GM03348 (cell line): ENCODE results near the gene PLA2G6.
"Not testable (repeated sequence)": the region's sequence is repeated elsewhere in the genome, so short reads cannot be mapped to it uniquely, and the experiment has no call there.

Source experiments
- DNase-seq: peaks from one replicate; pipeline ENCODE4 v3.0.0; 2012; ENCODE audit warnings: low spot score

The PLA2G6 gene

DNA sequence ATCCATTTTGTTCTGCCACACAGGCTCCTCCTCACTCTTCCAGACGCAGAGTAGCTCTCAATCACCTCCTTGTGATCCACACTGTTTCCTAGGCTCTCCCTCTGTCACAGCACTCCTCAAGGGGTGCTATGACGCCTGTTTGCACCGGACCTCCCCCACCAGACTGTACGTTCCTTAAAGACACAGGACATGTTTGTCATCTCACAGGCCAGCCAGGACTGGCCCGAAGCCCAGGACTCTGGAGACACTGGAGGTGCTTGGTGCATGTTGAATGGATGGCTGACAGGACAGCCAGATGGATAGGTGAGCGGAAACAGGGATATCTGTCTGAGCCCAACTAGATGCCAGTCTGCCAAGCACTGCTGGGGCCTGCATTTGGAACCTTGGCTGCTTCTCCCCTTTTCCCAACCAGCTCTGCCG lies 13.6 kb downstream of the PLA2G6 start:
- DNase-seq: no peak

DNA sequence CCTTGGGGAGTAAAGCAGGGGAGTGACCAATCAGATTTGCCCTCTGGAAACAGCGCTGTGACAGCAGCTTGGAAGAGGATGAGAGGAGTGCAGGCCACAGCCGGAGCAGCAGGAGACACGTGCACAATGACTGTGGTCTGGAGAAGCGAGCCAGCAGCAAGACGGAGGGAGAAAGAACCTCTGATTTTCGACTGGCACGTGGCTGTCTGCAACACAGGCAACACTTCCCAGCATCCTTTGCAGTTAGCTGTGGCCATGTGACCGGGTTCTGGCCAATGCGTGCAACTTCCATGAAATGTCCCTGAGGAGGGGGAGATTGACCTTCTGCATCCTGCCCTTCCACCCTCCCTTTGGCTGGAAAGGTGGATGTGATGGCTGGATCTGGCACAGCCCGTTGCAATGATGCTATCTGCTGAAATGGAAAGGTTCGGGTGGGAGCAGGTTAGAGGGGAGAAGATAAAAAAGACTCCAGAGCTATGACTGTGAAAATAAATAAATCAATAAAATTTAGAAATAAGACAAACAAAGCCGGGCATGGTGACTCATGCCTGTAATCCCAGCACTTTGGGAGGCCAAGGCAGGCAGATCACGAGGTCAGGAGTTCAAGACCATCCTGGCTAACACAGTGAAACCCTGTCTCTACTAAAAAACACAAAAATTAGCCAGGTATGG lies 15.6 kb downstream of the PLA2G6 start:
- no peak for DNase-seq

DNA sequence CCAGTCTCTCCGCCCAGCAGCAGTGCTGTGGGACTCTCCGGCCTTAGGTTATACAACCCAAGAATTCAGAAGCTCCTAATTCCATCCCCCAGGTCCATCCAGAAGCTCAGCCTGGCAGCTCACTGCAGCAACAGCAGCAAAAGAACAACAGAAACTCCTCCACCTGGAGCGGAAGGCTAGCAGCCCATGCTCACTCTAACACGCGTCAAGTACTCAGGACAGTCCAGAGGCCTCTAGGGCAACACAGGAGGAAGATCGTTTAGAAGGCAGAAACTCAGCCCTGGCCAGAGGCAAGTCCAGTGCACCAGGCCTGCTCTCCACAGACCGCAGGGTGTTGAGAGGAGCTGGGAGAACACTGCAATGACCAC lies 17.1 kb downstream of the PLA2G6 start:
- DNase-seq: no peak

DNA sequence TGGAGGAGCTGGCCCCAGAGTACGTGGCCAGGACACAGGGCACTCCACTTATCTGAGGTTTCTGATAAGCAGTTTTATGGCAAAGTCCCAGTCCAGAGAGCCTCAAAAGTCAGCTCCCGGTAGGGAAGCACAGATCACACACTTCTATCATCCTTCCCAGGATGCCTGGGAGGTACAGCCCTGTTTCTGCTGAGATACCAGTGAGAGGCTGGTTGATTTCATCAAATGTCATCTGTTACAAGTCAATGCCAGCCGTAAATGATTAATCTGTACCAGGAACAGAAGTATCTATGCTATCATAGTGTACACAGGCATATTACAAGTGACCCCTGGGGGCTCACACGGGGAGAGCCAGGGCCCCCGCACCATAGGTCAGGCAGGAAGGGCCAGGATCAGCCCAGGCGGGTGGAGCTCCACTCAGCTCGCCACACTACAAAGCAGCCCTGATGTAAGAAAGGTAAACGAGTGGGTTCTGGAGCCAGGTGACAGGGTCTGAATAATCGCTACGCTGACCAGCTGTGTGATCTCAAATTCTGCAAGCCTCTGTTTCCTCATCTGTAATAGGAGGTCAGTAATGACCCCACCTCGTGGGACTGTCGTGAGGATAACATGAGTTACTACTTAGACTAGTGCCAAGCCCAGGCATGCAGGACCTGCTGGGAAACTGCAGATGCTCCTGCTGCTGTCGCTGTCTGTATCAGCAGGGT lies 17.6 kb downstream of the PLA2G6 start:
- DNase-seq: no peak

DNA sequence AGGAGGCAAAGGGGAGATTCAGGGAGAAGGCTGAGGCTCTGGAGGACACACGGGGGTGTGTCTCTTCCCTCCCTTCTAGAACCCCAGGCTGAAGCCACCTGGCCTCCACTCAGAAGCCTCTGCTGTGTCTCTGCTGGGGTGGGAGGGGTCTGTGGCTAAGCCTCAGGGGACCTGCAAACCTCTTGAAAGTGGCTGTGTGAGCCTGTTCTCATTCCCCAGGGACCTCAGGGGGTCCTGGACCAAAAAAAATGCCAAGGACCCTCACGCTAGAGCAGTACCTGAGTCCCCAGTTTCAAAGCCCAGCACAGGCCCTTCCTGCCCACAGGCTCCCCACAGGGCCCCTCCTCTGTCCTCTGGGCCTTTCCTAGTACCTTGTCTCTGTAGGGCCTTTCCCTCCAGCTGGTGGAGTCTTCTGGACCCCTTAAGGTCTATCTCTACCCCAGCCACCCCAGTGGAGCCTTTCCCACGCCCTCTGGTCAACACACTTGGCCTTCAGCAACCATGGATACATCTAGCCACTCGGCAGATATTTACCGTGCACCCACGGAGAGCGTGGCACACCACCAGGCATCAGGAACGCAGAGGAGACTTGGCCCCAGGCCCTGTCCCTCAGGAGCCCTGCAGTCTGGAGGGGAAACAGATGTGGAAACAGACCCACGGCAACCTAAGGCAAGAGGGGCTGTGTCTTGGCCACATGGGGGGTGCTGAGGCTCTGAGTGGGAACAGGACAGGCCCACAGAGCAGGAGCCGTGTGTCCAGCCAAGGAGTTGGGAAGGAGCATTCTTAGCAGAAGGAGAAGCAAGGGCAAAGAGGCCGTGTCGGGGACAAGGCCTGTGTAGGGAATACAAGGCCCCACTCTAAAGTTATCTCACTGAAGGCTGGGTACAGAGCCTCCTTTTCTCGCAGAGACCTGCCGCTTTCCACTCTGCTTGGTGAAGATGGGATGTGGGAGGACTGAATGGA lies 18.5 kb downstream of the PLA2G6 start:
- DNase-seq: no peak

DNA sequence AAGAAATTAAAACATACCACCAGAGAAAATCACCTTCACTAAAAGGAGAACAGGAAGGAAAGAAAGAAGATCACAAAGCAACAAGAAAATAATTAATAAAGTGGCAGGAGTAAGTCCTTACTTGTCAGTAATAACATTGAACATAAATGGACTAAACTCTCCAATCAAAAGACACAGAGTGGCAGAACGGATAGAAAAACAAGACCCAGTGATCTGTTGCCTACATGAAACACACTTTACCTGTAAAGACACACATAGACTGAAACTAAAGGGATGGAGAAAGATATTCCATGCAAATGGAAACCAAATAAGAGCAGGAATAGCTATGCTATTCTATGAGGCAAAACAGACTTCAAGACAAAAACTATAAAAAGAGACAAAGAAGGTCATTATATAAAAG lies 25.9 kb downstream of the PLA2G6 start:
- no peak for DNase-seq

DNA sequence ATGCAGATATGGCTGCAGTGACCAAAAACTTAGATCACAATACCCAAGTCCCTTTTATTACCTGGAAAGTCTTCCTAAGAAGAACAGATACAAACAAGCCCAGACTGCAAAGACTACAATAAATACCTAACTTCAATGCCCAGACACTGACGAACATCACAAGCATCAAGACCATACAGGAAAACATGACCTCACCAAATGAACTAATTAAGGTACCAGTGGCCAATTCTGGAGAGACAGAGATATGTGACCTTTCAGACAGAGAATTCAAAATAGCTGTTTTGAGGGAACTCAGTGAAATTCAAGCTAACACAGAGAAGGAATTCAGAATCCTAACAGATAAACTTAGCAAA lies 27.1 kb downstream of the PLA2G6 start:
- DNase-seq: not testable (repeated sequence)

DNA sequence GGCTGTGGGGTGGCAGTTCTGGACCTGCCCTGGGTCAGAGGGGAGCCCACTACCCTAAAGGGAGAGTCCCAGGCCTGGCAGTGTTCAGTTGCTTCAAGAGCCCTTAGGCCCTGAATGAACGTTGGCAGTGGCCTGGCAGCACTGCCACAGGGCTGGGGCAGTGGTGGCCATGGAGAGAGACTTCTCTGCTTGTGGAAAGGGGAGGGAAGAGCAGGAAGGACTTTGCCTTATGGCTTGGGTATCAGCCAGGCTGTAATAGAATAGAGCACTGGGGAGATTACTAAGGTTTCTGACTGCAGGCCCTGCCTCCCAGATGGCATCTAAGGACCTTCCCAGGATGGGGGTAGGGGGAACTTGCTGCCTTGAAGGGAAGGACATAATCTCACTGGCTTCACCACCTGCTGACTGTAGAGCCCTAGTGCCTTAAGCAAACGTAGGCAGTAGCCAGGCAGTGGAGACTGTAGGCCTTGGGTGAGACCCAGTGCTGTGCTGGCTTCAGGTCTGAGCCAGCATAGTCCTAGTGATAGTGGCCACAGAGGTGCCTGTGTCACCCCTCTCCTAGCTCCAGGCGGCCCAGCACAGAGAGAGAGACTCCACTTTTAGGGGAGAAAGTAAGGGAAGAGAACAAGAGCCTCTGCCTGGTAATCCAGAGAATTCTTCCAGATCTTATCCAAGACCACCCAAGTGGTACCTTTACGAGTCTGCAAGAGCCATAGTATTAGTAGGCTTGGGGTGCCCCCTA lies 27.6 kb downstream of the PLA2G6 start:
- DNase-seq: no peak

DNA sequence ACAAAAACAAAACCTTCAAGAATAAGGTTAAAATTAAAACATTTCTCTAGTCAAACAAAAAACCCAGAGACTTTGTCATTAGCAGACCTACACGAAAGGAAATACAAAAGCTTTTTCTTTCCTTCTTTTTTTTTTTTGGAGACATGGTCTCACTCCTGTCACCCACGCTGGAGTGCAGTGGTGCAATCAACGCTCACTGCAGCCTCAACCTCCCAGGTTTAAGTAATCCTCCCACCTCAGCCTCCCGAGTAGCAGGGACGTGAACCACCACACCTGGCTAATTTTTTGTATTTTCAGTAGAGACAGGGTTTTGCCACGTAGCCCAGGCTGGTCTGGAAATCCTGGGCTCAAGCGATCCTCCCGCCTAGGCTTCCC lies 30.5 kb downstream of the PLA2G6 start:
- DNase-seq: no peak

DNA sequence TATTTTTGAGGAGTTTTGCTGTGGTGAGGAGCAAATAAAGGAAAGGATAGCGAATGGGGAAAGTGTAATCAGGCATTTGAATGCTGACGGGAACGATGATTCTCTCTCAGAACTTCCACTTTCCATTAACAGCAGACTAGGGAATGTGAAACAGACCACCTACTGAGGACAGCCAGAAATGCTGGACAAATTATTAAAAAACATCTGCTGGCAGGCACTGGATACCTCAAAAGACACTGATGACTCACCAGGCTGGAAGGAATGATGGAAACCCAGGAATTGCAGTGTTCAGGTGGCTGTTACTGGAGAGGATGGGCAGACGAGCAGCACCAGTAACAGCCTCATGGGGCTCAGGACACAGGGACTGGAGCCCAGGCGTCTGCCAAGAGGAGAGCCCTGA lies 33.4 kb downstream of the PLA2G6 start:
- DNase-seq: peak; percentile 44

DNA sequence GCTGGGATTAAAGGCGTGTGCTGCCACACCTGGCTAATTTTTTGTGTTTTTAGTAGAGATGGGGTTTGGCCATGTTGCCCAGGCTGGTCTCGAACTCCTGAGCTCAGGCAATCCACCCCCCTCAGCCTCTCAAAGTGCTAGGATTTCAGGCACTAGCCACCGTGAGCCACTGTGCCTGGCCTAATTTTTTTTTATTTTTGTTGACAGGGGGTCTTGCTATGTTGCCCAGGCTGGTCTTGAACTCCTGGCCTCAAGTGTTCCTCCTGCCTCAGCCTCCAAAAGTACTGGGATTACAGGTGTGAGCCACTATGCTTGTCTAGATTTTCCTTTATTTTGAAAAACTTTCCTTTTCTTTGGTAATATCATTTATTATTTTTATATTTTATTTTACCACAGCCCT lies 35.5 kb downstream of the PLA2G6 start:
- DNase-seq: not testable (repeated sequence)

DNA sequence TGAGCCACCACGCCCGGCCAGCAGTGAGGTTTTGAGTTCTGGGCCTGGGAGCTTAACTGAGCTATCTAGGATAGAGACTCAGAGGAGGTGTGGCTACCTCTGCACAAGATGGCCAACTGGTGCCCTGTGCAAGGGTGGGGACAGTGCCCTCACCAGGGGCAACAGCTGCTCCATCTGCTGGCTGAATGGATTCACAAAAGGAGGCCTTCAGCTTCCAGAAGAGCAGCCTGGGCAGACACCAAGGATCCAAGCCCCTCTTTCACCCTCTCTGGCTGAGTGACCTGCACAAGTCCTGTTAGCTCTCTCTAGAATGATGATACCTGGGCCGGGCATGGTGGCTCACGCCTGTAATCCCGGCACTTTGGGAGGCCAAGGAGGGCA lies 37.6 kb downstream of the PLA2G6 start:
- no peak for DNase-seq

DNA sequence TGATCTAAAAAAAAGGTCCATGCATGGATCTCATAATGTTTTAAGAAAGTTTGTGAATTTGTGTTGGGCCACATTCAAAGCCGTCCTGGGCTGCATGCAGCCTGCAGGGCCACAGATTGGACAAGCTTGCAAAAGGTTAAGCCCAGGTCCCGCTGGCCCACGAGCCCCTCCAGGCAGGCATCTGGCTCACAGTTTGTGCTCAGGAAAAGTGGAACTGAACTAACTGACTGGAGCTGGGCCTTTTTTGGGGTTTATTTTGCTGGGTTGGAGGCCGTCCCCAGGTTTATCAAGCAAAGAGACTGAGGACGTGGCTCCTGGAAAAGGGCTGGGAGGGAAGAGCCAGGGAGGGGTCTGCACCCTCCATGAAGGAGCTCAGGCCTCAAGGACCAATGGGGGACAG lies 39.0 kb downstream of the PLA2G6 start:
- no peak for DNase-seq

DNA sequence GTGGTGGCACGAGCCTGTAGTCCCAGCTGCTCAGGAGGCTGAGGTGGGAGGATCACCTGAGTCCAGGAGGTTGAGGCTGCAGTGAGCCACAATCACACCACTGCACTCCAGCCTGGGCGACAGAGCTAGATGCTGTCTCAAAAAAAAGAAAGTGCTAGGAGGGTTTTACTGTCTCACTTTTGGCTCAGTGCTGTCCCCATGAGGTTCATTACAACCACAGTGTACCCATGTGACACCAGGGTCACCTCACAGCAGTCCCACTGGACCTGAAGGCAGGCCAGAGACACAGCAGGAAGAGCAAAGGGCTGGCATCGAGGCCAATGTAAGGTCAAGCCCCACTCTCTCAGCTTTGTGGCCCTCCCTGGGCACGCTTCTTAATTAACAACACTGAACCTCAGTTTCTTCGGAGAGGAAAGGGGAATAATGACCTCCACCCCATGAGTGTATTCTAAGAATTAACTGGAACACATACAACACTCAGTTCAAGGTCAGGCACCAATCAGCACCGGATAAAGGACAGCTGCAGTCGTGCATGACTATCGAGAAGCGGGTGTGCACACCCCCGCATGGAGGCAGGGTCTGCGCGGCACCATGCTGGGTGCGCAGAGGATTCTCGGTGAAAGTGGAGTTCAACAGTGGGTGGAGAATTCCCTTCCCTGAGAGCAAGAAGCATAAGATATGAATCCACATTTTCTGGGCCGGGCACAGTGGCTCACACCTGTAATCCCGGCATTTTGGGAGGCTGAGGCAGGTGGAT lies 40.2 kb downstream of the PLA2G6 start:
- no peak for DNase-seq

DNA sequence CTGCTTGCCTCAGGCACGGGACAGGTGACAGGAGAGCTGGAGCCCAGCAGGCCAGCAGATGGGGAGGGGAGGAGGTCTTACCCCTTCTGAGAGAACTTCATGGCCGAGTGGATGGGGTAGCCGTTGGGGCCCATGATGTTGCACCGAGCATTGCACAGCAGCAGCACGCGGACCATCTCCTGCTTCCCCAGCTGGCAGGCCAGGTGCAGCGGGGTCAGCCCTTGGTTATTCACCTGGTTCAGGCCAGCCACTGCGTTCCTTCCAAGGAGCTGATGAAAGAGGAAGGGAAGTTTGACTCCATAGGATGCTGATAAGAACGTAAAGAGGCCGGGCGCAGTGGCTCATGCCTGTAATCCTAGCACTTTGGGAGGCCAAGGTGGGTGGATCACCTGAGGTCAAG lies 41.7 kb downstream of the PLA2G6 start:
- no peak for DNase-seq

DNA sequence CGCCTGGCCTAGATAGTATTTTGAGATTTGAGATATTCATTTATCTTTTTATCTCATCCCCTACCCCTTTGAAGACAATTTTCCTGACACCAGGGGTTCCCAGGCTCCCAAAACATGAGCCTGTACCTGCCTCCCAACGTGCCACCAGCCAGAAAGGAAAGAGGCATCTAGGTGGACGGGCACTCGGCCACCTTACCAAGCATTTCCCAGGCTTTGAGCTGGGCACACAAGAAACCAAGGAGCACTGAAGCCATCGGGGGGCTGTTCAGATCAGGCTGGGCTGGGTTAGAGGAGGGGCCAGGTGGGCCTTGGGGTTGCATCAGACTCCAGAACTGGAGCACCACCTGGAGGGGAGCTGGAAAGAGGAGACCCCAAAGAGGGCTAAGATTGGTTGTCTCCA lies 42.7 kb downstream of the PLA2G6 start:
- DNase-seq: no peak

DNA sequence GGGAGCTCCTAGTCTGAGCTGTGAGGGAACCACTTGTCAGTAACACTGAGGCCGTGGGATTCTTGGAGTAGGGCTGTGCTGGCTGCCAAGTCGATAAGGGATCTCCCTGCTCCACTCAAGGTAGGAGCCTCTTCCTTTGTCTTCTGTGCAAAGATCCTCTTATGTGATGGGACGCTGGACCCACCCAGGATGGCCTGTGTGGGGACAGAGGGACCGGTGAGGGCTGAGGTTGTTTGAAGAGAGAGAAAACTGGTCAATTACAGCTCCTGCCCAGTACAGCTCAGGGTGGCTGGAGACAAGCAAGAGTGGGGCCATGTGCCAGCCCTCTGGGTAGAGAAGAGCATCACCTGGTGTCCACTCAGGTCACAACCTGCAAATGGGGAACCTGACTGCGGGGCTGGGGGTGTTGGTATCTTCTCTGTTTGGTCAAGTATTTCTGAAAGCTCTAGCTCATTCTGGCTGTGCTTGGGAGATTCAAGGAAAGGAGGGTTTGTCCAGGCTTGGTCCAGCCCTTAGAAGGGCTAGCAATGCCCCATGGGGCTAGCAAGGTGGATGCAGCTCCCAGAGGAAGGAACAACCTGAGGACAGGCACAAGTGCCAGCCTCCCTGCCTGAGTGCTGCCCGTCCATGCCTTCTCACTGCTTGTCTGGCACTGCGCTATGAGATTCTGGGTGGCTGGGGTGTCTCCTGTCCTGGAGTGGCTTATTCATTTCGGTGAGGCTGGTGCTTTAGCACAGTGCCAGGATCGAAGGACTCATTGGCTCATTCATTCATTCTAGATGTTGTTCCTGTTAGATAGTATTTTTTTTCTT lies 43.5 kb downstream of the PLA2G6 start:
- DNase-seq: no peak

DNA sequence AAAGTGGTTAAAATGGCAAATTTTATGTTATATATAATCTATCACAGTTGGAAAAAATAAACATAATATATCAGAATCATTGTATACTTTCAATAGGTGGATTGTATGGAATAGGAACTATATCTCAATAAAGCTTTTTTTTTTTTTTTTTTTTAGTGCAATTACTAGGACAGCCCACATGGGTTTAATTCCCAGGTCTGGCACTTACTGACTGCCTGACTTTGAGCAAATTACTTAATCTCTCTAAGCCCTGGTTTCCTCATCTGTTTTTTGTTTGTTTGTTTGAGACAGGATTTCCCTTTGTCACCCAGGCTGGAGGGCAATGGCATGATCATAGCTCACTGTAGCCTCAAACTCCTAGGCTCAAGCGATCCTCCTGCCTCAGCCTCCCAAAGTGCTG lies 45.0 kb downstream of the PLA2G6 start:
- no peak for DNase-seq

DNA sequence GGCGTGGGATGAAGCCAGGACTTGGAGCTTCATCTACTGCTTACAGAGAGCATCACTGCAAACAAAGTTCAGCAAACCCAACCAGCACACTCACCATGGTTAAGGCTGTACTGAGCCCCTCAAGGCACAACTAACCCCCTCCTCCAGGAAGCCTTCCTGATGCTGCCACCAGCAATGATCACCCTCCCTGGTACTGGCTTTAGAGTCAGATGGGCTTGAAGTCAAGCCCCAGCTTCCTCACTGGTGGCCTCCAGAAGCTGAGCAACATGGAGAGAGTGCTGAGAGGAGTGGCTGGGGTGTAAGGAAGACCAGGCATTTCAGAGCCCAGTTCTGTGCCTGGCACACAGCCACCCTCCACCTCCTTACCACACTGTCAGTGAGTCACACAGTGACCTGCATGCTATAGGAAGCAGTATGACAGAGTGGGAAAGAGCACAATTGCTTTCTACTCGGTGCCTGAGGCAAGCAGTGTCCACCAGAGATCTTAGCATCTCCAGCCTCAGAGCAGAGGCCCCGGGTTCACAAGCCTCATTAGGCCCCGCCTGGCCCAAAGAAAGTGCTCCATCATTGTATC lies 46.4 kb downstream of the PLA2G6 start:
- peak; percentile 84 for DNase-seq

DNA sequence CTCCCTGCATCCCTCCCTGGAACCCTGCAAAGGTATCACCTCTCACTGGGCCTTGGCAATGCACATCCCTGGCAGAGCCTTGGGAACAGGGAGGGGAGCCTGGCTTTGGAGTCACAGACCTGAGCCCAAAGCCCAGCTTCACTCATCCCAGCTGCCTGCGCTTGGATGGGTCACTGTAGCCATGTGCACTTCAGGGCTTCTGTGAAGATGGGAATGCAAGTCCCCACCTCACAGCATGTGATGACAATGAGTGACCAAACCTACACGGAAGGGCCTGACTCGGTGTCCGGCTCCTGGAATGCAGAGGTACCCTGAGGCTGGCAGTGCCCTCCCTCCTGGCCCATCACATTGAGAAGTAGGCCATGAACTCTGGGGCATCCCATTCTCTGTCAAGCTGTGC lies 48.3 kb downstream of the PLA2G6 start:
- no peak for DNase-seq
